NCI-H460 (cell line): ENCODE data around the gene MRTFA. TPM values are rescaled to one million over a fixed set of nuclear protein-coding genes. Genes with fewer than 3 reads are reported as not detected.

Experiments
- DNase-seq: peaks from one replicate; pipeline ENCODE4 v3.0.0-alpha.2; 2016; ENCODE audit warnings: low read depth; ENCODE audit errors: extremely low read depth
- total RNA-seq: library from RNA; depleted of rRNA; stranded (reverse); fragments of >200 nt; shearing (Covaris generic); gene quantifications from 2 replicates; pipeline ENCODE4 v1.2.3, GENCODE V29; 2014

MRTFA gene
- total RNA-seq, 1 experiment from 2014 or later = 5.7 TPM

DNA sequence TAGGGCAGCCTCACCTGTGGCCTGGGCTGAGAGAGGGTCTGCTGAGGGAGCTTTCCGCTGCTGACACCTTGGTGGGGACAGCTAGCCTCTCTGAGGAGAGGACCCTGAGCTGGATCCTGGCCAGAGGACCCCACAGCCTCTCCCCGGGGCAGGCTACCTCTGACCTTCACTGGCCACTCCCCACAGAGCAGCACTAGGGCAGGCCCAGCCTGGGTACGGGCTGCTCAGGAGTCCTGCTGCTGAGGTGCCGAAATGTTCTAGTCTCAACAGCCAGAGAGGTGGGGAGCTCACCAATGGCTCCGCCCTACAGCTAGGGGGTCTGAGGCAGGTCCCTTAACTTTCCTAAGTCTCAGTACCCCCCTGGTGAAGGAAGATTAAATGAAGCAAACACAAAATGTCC lies 218.6 kb downstream of the MRTFA start:
- DNase-seq = no peak

DNA sequence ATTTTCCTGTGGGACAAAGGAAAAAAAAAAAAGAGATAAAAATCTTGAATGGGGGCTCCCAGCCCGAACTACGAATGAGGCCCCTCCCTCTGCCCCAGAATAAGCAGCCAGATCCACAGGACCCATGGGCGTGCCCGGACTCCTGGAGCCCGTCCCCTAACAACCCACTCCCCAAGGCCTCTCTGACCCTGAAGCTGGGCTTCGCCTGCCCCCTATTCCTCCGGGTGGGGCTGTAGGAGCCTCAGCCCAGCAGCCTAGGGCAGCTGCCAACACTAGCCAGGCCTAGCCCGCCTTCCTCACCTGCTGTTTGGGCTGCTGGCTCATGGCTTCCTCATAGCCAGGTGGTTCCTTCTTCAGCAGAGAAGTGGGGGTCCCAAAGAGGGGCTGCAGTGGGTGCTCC lies 219.5 kb downstream of the MRTFA start:
- DNase-seq = no peak

DNA sequence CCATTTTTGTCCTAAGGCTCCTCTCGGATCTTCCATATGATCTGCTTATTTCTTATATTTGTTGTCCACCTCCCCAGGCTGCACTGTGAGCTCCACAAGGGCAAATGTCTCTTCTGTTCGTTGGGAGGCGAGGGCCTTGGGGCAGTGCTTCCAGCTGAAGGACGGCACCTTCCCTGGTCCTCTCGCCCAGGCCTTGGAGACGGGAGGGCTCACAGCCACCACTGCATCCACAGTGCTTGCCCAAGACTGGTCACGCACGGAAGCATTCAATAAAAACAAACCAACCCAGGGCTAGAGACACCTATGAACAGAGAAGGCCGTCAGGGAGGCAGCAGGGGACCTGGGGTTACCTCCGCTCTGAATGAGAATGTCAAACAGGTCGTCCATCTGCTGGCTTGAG lies 219.9 kb downstream of the MRTFA start:
- DNase-seq = no peak

DNA sequence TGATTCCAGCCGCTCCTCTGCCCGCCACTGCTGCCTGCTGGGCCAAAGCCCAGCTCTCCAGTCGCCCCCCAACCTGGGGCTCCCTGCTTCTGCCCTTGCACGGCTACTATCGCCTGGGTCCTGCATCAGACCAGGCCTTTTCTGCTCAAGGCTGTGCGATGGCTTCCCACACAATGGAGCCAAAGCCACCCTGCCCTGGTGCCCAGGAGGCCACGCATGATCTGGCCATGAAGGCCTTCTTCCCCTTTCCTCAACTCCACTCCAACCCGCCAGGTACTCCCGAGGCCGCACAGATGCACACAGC lies 220.3 kb downstream of the MRTFA start:
- DNase-seq = no peak

DNA sequence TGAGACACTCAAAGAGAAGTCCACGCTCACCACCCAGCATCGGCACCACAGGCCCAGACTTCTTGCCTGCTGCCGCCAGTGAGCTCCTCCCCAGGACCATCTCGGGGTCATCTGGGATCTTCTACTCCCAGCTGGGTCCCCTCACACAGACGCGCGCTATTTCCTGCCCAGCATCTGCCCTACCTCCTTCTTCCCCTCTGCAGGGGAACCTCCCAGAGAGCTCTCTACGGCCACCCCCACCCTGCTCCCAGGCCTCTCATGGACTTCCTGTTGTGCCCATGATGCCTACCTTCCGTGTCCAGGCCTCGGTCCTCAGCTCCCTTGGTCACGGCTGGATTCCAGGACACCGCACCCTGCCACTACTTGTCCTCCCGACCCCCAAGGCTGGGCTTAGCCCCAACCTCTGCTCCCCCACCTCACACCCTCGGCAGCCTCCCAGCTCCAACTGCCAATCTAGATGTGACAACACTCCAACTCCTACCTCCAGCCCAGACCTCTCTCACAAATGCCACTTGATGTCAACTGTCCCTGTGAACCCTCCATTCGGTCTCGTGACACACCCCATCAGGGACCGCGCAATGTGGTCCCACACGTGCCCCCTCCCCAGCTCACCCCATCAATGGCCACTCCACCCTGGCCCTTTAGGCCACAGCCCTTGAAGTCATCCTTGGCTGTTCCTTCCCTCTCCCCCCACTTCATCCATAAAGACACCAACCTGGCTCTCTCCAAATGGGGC lies 220.8 kb downstream of the MRTFA start:
- DNase-seq = no peak

DNA sequence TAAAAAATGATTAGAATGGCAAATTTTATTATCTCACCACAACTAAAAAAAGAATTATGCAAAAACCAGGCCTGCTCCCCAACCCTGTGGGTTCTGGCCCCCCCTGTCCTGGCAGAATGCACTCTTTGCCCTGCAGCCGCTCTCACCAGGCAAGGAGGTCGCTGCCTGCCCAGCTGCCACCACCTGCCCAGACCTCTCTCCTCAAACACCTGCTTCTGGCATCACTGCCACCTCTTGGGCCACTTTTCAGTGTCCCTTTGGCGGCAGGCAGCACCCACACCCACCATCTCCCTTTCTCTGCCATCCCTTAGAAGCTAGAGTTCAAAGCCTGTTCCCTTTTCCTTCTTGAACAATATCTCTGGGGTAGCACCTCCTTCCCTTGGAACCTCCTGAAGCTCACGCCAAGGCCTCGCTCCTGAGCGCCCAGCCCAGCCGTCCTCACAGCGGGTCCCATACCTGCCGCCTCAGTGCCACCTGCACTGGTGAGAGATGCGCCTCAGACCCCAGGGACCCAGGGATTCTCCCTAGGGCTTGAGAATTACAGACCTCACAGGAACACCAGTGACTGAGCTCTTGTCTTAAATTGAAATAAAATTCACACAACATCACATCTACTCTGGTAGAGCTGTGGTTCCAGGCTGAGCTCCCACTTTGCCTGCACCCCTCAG lies 221.5 kb downstream of the MRTFA start:
- no peak for DNase-seq

DNA sequence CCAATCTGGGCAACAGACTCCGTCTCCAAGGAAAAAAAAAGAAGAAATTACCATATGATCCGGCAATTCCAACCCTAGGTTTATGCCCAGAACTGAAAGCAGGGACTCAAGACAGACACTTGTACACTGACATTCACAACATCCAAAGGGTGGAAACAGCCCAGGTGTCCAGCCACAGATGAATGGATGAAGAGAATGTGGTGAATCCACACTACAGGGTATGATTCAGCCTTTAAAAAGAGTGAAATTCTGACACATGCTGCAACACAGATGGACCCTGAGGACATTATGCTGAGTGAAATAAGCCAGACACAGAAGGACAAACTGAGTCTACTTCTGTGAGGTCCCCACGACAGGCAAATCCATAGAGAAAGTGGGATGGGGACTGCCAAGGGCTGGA lies 222.2 kb downstream of the MRTFA start:
- no peak for DNase-seq

DNA sequence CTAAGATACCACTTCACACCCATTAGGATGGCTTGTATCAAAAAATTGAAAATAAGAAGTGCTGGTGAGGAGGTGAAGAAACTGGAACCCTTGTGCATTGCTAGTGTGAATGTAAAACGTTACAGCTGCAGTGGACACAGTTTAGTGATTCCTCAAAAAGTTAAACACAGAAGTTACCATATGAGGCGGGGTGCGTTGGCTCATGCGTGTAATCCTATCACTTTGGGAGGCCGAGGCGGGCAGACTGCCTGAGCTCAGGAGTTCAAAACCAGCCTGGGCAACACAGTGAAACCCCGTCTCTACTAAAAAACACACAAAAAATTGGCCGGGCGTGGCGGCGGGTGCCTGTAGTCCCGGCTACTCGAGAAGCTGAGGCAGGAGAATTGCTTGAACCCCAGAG lies 222.6 kb downstream of the MRTFA start:
- no peak for DNase-seq

DNA sequence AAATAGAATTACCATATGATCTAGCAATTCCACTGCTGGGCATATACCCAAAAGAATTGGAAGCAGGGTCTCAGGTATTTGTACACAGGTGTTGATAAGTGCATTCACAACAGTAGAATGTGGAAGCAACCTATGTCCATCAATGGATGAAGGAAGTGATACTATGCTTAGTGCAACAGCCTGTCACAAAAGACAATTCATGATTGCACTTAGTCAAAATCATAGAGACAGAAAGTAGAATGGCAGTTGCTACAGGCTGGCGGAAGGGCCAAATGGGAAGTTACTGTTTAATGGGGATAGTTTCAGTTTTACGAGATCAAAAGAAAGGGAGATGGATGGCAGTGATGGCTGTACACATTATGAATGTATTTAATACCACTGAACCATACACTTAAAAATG lies 224.1 kb downstream of the MRTFA start:
- no peak for DNase-seq

DNA sequence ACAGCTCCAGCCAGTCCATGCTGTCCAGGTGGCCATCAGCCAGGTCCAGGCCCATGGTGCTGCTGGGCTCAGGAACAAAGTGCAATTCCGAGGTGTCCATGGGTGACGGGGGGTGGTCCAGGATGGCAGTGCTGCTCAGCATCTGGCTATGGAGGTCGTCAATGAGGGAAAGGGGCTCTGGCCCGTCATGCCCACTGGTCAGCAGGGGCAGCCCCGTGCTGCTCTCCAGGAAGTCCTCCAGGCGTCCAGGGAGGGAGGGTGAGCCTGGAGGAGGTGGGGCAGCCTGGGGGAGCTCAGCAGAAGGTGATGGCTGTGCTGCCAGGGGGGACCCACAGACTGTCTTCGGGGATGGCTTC lies 225.0 kb downstream of the MRTFA start:
- DNase-seq = no peak

DNA sequence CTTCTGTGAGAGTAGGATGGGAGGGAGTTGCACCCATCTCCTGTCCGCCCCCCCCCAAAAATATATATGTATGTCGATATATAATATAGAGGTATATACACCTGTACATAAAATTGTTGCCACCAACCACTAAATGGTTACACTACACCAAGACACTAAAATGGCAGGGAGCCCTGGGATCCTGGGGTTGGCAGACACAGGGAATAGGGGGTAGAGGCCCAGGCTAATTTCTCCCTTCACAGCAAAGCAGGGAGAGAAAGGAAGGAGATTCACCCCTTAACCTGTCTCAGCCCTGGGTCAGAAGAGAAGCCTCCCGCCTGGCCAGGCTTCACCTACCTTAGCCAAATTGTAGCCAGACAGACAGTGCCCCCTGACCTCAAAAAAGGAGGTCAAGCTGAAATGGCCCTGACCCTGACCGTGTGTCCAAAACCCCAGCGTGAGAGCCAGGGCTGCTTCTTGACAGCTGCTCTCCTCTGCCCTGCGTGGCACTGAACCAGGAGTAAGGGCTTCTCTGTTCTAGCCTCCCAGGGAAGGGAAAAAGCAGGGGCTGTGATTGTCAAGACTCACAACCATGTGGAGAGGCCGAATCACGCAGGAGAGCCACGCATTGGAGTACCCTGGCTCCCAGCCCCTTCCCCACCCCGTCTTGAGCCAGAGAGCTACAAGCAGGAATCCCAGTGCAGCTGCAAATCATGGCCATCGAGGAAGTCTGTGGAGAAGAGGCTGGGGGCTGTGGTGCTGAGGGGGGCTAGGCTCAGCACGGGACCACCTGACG lies 225.6 kb downstream of the MRTFA start:
- DNase-seq = no peak

DNA sequence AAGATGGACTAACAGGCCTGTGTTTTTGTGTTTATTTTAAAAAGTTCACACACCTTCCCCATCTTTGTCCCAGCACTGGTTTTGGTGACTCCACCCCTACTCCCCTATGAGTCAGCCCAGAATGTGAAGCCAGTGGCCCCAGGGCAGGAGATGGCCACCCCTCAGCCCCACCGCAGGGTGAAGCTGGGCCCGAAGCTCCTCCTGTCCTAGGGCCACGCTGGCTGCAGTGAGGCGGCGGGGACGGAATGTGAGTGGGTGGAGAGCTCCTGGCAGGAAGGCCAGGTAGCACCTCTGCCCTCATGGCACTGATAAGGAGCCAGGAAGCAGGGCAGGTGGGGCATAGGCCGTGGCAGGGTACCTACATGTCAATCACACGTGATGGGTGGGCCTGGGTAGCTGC lies 226.2 kb downstream of the MRTFA start:
- no peak for DNase-seq

DNA sequence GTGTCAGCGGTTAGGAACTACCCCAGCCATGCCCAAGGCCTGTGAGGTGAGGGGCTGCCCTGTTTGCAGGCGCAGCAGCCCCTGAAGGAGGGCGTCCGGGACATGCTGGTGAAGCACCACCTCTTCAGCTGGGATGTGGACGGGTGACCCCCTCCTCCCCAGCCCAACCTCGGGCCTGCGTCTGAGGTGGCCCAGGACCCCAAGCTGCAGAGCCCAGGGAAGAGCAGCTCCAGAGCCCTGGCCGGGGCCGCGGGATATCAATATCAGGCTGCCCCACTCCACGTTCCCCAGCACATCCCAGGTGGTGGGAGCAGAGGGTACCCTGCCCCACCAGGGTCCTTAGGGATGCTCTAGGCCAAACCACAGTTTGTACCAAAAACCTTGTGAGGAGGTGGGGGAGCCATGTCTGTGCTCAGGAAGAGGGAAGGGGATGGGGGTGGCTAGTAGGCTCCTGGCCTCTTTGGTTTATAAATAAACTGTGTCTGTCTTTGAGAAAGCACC lies 226.9 kb downstream of the MRTFA start:
- no peak for DNase-seq

DNA sequence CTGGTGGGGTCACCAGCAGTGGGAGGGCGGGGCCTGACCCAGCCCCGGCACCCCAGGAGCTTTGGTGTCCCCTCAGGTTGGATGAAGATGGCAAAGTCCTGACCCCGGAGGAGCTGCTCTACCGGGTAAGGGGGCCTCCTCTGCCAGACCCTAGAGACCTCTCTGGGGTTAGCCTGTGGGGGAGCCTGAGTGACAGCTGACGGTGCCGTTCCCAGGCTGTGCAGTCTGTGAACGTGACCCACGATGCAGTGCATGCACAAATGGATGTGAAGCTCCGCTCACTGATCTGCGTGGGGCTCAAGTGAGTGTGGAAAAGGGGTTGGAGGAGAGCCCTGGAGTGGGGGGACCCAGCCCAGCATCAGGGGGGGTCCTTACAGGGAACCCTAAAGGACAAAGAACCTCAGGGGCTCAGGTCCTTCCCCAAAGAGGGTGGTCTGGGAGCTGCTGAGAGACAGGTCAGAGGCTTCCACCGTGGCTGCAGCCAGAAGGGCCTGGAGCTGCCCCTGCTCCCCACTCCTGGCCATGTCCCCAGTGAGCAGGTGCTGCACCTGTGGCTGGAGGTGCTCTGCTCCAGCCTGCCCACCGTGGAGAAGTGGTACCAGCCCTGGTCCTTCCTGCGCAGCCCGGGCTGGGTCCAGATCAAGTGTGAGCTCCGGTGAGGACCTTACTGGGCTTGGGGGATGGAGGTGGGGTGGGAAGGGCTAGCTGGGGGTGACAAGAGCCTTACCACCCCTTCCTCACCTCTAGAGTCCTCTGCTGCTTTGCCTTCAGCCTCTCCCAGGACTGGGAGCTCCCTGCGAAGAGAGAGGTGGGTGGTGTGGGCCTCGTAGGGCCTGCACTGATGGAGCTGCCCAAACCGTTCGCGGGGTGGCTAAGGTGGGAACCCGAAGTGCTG lies 227.6 kb downstream of the MRTFA start:
- no peak for DNase-seq

DNA sequence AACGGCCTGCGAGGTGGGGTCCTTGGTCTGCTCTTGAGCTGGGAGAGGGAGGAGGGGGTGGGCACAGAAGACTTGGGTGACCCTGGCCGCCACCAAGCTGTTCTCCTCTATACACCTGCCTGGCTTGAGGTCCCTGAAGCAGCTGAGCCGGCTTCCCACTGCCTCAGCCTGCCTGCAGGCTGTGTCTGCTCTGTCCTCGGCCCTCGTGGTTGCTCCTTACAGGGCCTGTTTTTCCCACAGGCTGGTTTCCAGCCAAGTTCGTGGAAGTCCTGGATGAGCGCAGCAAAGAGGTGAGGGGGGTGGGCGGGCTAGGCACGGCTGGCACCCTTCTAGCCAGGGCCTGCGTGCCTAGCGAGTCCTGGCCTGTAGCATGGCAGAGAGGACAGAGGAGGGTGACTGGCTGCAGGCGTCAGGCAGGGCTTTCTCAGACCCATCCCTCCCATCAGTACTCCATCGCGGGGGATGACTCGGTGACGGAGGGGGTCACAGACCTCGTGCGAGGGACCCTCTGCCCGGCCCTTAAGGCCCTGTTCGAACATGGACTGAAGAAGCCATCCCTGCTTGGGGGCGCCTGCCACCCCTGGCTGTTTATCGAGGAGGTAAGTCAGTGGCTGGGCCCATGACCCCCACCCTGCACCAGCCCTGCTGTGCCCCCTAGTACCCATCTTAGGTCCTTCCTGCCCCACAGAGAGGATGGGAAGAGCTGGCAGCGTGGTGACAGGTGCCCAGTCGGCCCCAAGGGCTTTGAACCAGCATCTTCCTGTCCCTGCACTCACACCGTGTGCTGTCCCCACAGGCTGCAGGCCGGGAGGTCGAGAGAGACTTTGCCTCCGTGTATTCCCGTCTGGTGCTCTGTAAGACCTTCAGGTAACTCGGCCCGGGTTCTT lies 228.4 kb downstream of the MRTFA start:
- DNase-seq = no peak

DNA sequence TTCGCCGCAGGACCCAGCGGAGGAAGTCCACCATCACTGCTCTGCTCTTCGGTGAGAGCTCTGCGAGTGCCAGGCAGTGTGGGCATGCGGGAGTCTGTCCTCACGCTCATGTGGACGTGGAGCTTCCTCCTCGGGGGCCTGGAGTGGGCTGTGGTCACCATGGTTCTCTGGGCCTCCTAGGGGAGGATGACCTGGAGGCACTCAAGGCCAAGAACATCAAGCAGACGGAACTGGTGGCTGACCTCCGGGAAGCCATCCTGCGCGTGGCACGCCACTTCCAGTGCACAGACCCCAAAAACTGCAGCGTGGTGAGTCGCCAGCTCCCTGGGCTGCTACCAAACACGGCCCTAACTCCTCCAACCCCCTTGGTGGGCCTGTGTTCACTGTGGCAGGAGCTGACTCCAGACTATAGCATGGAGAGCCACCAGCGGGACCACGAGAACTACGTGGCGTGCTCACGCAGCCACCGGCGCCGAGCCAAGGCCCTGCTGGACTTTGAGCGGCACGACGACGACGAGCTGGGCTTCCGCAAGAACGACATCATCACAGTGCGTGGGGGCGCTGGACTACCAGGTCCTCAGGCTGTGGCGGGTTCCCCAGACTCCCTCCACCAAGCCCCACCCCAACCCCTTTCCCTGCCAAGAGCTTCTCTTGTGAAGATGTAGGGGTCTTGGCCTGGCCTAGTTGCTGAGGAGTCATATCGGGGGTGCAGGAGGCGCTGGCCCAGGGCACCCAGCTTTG lies 229.3 kb downstream of the MRTFA start:
- DNase-seq = no peak

DNA sequence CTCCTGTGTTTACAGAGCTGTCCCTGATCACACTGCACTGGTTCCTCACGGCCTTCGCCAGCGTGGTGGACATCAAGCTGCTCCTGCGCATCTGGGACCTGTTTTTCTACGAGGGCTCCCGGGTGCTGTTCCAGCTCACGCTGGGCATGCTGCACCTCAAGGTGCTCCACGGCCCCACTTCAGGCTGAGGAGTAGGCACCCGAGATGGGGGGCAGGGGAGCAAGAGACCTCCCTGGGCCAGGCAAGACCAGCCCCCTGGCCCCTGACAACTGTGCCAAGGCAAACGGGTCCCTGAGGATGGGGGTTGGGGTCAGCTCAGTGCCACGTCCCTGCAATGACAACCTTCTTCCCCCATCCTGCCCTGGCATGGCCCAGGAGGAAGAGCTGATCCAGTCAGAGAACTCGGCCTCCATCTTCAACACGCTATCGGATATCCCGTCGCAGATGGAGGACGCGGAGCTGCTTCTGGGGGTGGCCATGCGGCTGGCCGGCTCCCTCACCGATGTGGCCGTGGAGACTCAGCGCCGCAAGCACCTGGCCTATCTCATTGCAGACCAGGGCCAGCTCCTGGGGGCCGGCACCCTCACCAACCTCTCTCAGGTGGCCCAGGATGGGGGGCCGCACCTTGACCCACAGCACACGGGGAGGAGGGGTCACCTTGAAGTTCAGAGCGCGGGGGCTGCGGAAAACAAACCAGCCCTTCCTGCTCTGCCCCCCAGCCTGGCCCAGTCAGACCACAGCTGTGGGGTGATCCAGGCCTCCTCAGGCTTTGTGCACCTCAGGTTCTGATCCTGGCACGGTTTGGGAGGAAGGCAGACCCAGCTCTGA lies 230.2 kb downstream of the MRTFA start:
- DNase-seq = no peak
